NCI-H2196 (cell line): ENCODE data around the gene RND2.
"Not testable (repeated sequence)": the region's sequence is repeated elsewhere in the genome, so short reads cannot be mapped to it uniquely, and the experiment has no call there.

Source experiments
- DNase-seq: peaks from one replicate; lab custom pipeline; 2025; ENCODE audit not compliant: unreplicated experiment; lab: John Stamatoyannopoulos, UW

RND2 gene, protein sequence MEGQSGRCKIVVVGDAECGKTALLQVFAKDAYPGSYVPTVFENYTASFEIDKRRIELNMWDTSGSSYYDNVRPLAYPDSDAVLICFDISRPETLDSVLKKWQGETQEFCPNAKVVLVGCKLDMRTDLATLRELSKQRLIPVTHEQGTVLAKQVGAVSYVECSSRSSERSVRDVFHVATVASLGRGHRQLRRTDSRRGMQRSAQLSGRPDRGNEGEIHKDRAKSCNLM

DNA sequence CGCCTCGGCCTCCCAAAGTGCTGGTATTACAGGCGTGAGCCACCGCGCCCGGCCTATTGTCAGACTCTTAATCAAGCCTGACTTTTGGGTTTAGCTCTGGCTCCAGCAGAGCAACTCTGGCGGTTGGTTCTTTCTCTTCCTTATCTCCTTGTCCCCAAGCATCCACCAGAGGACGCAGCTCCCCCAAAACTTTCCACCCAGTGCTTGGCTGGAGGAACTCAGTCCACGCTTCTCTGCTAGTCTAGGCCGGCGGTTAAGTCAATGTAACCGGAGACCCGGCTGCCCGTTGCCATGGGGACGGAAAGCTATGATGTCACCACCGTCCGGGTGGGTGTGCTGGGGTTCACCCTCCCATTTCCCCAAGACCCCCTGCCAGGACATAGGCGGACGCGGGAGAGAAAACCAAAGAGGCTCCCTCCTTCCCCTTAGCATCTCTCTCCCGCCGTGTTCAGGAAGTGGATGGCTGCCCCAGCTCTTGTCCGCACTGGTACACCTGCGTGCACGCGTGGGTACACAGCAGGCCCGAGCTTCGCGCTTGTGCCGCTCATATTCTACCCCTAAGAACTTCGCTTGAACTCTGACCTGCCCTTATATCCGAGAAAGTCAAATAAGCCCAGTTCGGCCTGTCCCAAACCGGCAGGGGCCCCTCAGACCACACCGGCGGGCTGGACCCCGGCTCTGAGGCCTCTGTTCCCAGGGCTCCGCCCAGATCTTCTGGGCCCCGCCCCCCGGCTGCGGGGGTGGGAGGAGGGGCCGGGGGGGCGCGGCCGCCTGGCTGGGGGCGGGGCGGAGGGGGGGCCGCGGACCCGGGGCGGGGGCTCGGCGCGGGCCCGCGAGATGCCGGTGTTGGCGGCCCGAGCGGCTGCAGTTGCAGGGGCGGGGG, at the start of gene RND2:
TSS of gene RND2 (plus strand) at position 825 of the 883 bp plus-strand sequence. CDS start 117 bp downstream, outside the sequence.
- peak; percentile 84 for DNase-seq

- no peak for DNase-seq
Measured at GRCh38 chr17:42975265-42975664, 49.8 kb upstream of the RND2 start.

DNA sequence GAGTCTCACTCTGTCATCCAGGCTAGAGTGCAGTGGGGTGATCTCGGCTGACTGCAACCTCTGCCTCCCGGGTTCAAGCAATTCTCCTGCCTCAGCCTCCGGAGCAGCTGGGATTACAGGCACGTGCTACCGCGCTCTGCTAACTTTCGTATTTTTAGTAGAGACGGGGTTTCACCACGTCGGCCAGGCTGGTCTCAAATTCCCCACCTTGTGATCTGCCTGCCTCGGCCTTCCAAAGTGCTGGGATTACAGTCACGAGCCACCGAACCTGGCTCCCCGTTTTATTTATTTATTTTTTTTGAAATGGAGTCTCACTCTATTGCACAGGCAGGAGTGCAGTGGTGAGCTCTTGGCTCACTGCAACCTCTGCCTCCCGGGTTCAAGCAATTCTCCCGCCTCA, 49.3 kb upstream of the RND2 start:
- DNase-seq: not testable (repeated sequence)

DNA sequence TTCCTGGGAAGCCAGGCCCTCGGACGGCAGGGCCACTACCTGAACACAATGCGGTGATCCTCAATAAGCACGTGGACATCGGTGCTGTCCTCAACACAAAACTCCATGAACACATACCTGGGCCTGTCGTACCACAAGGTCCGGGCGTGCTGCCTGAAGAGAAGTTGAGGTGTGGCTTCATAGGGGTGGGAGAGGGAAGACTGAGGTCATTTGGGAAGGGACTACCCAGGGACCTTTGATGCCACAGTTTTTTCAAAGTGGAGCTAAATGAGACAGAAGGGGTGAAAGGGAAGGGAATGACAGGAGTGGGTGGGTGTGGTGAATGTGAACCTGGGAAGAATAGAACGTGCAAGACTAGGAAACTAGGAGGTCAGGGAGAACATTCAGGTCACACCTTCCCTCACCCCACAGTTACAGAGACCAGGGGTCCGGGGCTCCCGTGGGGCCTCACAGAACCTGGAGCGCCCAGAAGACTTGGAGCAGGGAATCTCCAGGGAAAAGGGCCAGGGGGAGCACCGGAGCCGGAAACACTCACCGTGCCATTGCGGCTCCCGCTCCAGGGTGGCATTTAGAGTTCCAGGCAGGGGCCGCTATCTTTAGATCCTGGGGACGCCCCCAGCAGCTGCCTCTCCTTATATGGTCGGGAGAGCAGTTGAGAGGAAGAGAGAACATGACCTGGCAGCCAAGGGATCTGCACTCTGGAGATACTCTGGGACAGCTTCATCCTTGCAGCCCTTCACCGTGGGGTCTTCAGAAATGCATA, 45.3 kb upstream of the RND2 start, which contains the start of gene PTGES3L:
TSS of gene PTGES3L (minus strand) at position 570 of the 763 bp plus-strand sequence. CDS start at position 543, 27 bp downstream.
- DNase-seq: peak; percentile 29

DNA sequence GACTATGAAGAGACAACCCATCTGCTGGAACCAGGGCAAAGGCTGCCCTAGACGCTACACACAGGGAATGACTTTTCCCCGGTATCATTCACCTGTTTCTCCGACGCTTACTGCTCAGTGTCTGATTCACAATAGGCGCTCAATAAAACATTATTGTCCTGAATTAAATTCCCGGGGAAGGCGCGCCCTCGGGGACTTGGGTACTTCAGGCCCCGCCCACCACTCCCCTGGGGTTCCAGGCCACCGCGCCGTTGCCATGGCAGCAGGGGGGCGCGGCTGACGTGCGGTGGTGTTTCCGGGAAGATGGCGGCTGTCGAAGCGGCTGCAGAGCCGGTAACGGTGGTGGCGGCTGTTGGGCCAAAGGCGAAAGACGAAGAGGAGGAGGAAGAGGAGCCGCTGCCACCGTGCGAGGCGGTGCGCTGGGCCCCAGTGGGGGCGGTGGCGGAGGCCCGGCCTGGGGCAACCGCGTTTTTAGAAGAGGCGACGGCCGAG, 44.7 kb upstream of the RND2 start, which contains the start of gene RUNDC1:
TSS of gene RUNDC1 (plus strand) at position 292 of the 492 bp plus-strand sequence. CDS start at position 304, 12 bp downstream.
- DNase-seq: peak; percentile 84

GRCh38 chr17:42980766-42981397, 44.1 kb upstream of the RND2 start:
- peak; percentile 10 for DNase-seq

DNA sequence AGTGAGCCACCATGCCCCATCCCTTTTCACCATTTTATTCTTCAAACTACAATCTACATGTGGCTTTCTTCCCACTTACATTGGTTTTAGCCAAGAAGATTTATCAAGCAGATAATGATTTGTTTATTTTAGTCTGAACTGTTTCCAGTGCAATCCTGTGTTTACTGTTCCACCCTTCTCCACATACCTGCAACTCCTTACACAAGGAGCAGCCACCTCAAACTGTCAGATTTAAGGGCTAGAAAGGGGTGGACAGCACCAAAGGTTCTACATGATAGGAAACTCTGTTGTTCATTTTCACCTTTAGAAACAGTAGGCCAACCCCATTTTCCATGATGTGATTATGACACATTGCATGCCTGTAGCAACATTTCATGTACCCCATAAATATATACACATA, 42.8 kb upstream of the RND2 start:
- DNase-seq: no peak

DNA sequence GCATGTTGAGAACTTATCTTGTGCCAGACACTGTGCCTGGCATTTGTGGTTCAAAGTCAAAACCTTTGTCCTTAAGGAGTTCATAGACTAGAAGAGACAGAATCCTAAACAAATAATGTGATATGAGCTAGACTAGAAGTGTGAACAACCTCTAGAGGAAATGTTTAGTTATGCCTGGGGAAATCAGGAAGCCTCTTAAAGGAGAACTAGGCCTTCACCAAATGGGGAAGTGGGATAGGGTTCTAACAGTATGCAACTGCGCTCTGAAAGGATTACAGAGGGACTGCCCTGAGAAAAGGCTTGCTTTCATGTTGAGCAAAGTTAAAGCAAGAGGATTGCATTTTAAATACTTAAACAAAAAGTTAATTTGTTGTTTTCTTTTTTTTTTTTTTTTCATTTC, 39.8 kb upstream of the RND2 start:
- DNase-seq: no peak

GRCh38 chr17:42989141-42989540, 35.9 kb upstream of the RND2 start:
- no peak for DNase-seq

GRCh38 chr17:42989726-42990652, 35.0 kb upstream of the RND2 start:
- no peak for DNase-seq

- DNase-seq: no peak
Measured at GRCh38 chr17:42991471-42991870, 33.6 kb upstream of the RND2 start.

GRCh38 chr17:42992872-42993271, 32.2 kb upstream of the RND2 start:
- no peak for DNase-seq

- DNase-seq: not testable (repeated sequence)
Measured at GRCh38 chr17:42993913-42994312, 31.1 kb upstream of the RND2 start.

DNA sequence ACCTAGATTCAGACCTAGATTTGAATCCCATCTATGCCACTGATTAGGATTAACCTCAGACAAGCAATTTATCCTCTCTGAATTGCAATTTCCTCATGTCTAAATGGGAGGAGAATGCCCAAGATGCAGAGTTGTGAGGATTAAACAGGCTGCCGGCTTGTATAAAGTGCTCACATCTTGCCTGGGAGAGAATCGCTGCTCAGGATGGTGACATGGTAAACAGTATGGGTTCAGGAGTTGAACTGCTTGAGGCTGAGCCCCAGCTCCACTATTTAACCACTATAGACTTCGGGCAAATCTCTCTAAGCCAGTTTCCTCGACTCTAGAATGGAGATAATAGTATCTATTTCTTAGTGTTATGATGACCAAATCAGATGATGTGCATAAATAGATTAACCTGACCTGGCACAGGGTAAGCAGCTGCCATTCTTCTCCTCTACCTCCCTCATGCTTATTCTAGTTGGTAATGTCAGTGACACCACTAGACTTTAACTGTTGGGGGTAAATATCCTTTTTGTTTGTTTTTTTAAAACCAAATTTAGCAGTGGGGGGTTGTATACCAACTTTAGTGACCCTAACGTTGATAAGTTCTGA, 27.5 kb upstream of the RND2 start:
- no peak for DNase-seq

- DNase-seq: peak; percentile 90
Measured at GRCh38 chr17:42997984-42998938, 26.8 kb upstream of the RND2 start, which contains the start of gene RPL27. TSS of gene RPL27 (plus strand) at chr17:42998419. CDS start at chr17:42998751, 332 bp downstream.

DNA sequence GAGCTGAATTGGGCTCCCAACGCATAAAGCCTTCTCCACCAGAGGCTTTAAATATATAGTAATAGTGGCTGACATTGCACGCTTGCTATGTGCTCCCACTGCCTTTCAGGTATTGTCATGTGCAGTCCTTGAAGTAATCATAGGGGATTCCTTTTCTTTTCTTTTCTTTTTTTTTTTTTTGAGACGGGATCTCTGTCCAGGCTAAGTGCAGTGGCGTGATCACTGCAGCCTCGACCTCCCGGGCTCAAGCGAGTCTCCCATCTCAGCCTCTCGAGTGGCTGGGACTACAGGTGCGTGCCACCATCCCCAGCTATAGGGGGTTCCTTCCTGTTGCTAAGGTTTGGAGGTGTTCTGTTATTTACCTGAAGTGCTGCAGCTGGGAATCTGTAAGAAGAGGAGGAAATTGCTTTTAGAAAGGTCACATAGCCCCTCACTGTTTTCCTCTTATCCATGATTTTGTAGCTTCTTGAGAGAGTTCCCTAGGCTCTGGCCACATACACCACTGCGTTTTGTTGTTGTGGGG, 26.0 kb upstream of the RND2 start:
- DNase-seq: no peak

DNA sequence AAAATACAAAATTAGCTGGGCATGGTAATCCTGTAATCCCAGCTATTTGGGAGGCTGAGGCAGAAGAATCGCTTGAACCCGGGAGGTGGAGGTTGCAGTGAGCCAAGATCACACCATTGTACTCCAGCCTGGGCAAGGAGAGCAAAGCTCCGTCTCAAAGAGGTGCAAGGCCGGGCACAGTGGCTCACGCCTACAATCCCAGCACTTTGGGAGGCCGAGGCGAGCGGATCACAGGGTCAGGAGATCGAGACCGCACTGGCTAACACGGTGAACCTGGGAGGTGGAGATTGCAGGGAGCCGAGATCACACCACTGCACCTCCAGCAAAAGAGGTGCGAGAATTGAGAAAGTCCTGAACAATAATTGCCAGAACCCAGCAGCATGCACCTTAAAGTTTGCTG, 24.1 kb upstream of the RND2 start:
- DNase-seq: not testable (repeated sequence)
